Gastrocnemius medialis (tissue), 4 donors: ENCODE measurements around the gene CCDC171. TPM values are rescaled to one million over a fixed set of nuclear protein-coding genes. Genes with fewer than 3 reads are reported as not detected.

Experiments
- ATAC-seq, 2 donors: fragments of 150-250 bp; one replicate each; pipeline ENCODE4 v1.9.1; 2016
- DNase-seq, 2 donors: peaks; one replicate each; pipeline ENCODE4 v3.0.0-alpha.2; 2019
- H3K27ac ChIP-seq, 4 donors: fragments of 200-600 bp; sonication (generic); 1 replicate in 1 of 4; 2 replicates in 3 of 4; pipeline ENCODE4 v1.5.1; 2016 to 2018; ENCODE audit warnings: mild to moderate bottlenecking in 2 of 4, moderate library complexity in 1 of 4
- H3K27me3 ChIP-seq, 3 donors: fragments of 200-600 bp; sonication (generic) in 2 of 3; 1 replicate in 1 of 3; 2 replicates in 2 of 3; pipeline versions ENCODE4 v1.5.1 to v1.6.0; 2016 to 2019; ENCODE audit warnings: mild to moderate bottlenecking in 1 of 3, moderate library complexity in 1 of 3
- H3K36me3 ChIP-seq, 2 donors: fragments of 200-600 bp; sonication (generic) in 1 of 2; one replicate each; pipeline ENCODE4 v1.5.1; 2017 to 2018
- H3K4me1 ChIP-seq, 2 donors: fragments of 200-600 bp; sonication (generic) in 1 of 2; one replicate each; pipeline ENCODE4 v1.5.1; 2016 to 2017; ENCODE audit warnings: mild to moderate bottlenecking in 2 of 2
- H3K4me3 ChIP-seq, 4 donors: fragments of 200-600 bp; sonication (generic) in 3 of 4; 1 replicate in 1 of 4; 2 replicates in 3 of 4; pipeline ENCODE4 v1.5.1; 2016 to 2019; ENCODE audit warnings: mild to moderate bottlenecking in 2 of 4
- H3K9me3 ChIP-seq, 3 donors: fragments of 200-600 bp; sonication (generic) in 2 of 3; 1 replicate in 1 of 3; 2 replicates in 2 of 3; pipeline ENCODE4 v1.5.1; 2016 to 2019
- POLR2A ChIP-seq, 2 donors: fragments of 450-650 bp; IDR thresholded peaks; one replicate each; pipeline ENCODE4 v1.6.1; 2017; ENCODE audit warnings: antibody characterized with exemption in 2 of 2, mild to moderate bottlenecking in 2 of 2, moderate library complexity in 2 of 2
- in situ Hi-C, 4 donors: fragments of 200-750 bp; cut with MboI; loops; one replicate each; pipeline versions ENCODE4 v1.15.0 to v1.8.0; 2017; ENCODE audit warnings: low sequenced_read_pairs in 4 of 4
- intact Hi-C: fragments of 100-400 bp; cut with DNase I; formaldehyde crosslinking; loops from one replicate; pipeline ENCODE4 v1.15.1; 2023; ENCODE audit warnings: low total_unique reads
- total RNA-seq, 4 donors: library from RNA; depleted of rRNA; stranded (reverse); fragments of >200 nt; gene quantifications; one replicate each; pipeline versions ENCODE4 v1.1.0 to v1.2.3, GENCODE V29; 2016
- TF ChIP-seq, protein P1 (sequence below), 5 experiments: fragments of 450-650 bp in 3 of 5; fragments of 200-600 bp in 2 of 5; sonication (generic) in 2 of 5; IDR thresholded peaks in 4 of 5; conservative IDR thresholded peaks in 1 of 5; 1 replicate in 4 of 5; 2 replicates in 1 of 5; pipeline ENCODE4 v1.5.1; 2016 to 2019; ENCODE audit warnings: antibody characterized with exemption in 5 of 5, mild to moderate bottlenecking in 3 of 5, moderate library complexity in 3 of 5

Gene CCDC171
- total RNA-seq, 4 donors from 2014 or later, result 0.61 to 1.7 (median 1.3) TPM

DNA sequence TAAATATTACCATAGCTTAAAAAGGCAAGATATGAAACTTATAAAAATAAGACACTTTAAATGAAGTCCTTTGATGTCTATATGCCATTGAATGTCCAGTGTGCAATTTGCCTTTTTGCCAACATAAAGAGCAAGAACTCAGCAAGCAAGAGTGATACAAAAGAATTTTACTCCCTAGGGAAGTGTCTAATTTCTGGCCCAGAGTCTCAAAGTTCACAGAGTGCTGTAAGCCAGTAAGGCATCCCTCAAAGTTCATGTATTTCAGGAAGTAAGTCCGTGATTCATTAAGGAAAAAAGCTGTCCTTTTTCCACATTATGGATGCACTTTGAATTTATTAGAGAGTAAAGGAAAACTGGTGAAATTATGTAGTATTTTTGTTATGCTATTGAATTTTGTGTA is 185.2 kb downstream of the CCDC171 start:
- intact Hi-C loops (no loop called here), in situ Hi-C loops (no loop called here)
- no peaks in the 10 kb centered on the region for H3K36me3 ChIP-seq
- ATAC-seq, result no peak
- no peak overlapping the region for H3K27ac ChIP-seq
- no peak for DNase-seq
- no peaks in the 10 kb centered on the region for H3K9me3 ChIP-seq
- no peak overlapping the region for H3K4me3 ChIP-seq
- no peak for TF ChIP-seq POLR2A (IDR thresholded peaks at IDR 0.05)
- TF ChIP-seq, protein P1, sequence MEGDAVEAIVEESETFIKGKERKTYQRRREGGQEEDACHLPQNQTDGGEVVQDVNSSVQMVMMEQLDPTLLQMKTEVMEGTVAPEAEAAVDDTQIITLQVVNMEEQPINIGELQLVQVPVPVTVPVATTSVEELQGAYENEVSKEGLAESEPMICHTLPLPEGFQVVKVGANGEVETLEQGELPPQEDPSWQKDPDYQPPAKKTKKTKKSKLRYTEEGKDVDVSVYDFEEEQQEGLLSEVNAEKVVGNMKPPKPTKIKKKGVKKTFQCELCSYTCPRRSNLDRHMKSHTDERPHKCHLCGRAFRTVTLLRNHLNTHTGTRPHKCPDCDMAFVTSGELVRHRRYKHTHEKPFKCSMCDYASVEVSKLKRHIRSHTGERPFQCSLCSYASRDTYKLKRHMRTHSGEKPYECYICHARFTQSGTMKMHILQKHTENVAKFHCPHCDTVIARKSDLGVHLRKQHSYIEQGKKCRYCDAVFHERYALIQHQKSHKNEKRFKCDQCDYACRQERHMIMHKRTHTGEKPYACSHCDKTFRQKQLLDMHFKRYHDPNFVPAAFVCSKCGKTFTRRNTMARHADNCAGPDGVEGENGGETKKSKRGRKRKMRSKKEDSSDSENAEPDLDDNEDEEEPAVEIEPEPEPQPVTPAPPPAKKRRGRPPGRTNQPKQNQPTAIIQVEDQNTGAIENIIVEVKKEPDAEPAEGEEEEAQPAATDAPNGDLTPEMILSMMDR (IDR thresholded peaks at IDR 0.05 in 4 of 5, conservative IDR thresholded peaks at IDR 0.05 in 1 of 5), result no peak
- no peaks in the 10 kb centered on the region for H3K4me1 ChIP-seq
- no peaks in the 10 kb centered on the region for H3K27me3 ChIP-seq

- intact Hi-C loops (no loop called here), in situ Hi-C loops (no loop called here)
- Histone ChIP-seq H3K9me3 (no peaks in the 10 kb centered on the region), H3K27me3 (no peaks in the 10 kb centered on the region), H3K4me1 (no peaks in the 10 kb centered on the region), H3K4me3 (no peak overlapping the region), H3K27ac (no peak overlapping the region), H3K36me3 (no peaks in the 10 kb centered on the region)
- DNase-seq (no peak), ATAC-seq (no peak)
- TF ChIP-seq, protein P1 (IDR thresholded peaks at IDR 0.05 in 4 of 5, conservative IDR thresholded peaks at IDR 0.05 in 1 of 5), result no peak
Observed at GRCh38 chr9:15741015-15741414, 188.2 kb downstream of the CCDC171 start.

- DNase-seq (no peak), ATAC-seq (no peak)
- H3K4me1 ChIP-seq, result no peaks in the 10 kb centered on the region
- intact Hi-C loops, result no loop called here
- no peak overlapping the region for H3K27ac ChIP-seq
- H3K9me3 ChIP-seq, result no peaks in the 10 kb centered on the region
- no peaks in the 10 kb centered on the region for H3K36me3 ChIP-seq
- in situ Hi-C loops, result no loop called here
- no peak overlapping the region for H3K4me3 ChIP-seq
- H3K27me3 ChIP-seq, result no peaks in the 10 kb centered on the region
- TF ChIP-seq, protein P1 (IDR thresholded peaks at IDR 0.05 in 4 of 5, conservative IDR thresholded peaks at IDR 0.05 in 1 of 5), result no peak
- no peak for TF ChIP-seq POLR2A (IDR thresholded peaks at IDR 0.05)
Observed at GRCh38 chr9:15743512-15743911, 190.7 kb downstream of the CCDC171 start.

GRCh38 chr9:15744196-15744595 is 191.4 kb downstream of the CCDC171 start:
- no peak overlapping the region for H3K27ac ChIP-seq

GRCh38 chr9:15746905-15747304 is 194.1 kb downstream of the CCDC171 start:
- intact Hi-C loops, result no loop called here

More at GRCh38 chr9:15744196-15744595, 191.4 kb downstream of the CCDC171 start:
- DNase-seq (no peak), ATAC-seq (no peak)
- Histone ChIP-seq H3K27me3 (no peaks in the 10 kb centered on the region), H3K4me1 (no peaks in the 10 kb centered on the region), H3K4me3 (no peak overlapping the region), H3K36me3 (no peaks in the 10 kb centered on the region), H3K9me3 (no peaks in the 10 kb centered on the region)
- intact Hi-C loops, result no loop called here
- in situ Hi-C loops, result no loop called here
- TF ChIP-seq, protein P1 (IDR thresholded peaks at IDR 0.05 in 4 of 5, conservative IDR thresholded peaks at IDR 0.05 in 1 of 5), result no peak
- no peak for TF ChIP-seq POLR2A (IDR thresholded peaks at IDR 0.05)

More at GRCh38 chr9:15746905-15747304, 194.1 kb downstream of the CCDC171 start:
- Histone ChIP-seq H3K27ac (no peak overlapping the region), H3K4me3 (no peak overlapping the region), H3K36me3 (no peaks in the 10 kb centered on the region), H3K9me3 (no peaks in the 10 kb centered on the region), H3K27me3 (no peaks in the 10 kb centered on the region), H3K4me1 (no peaks in the 10 kb centered on the region)
- no peak for ATAC-seq
- no peak for DNase-seq
- TF ChIP-seq POLR2A (IDR thresholded peaks at IDR 0.05), result no peak
- TF ChIP-seq, protein P1 (IDR thresholded peaks at IDR 0.05 in 4 of 5, conservative IDR thresholded peaks at IDR 0.05 in 1 of 5), result no peak
- in situ Hi-C loops, result no loop called here
